Fibroblast of skin of abdomen (primary cell): ENCODE measurements around the gene FOXN4.

Experiments
- DNase-seq: peaks from one replicate; pipeline ENCODE4 v3.0.0-alpha.2; 2013

The FOXN4 gene

DNA sequence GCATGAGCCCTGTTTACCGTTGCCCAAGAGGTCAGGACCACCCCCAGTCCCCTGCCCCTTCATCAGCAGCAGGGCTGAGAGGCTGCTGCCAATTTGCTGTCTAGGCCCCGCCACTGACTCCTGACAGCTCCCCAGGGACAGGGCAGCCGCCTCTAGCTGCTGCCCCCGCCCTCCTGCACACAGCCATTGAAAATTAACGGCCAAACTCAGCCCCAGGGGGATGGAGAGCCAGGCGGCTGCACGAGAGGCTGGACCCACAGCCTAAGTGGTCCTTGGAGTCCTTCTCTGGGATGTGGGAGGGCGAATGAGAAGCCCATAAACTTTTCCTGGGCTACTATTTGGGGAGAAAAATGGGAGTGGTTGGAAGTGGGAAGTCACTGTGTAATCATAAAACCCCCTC, 4.6 kb downstream of the FOXN4 start:
- DNase-seq: no peak

DNA sequence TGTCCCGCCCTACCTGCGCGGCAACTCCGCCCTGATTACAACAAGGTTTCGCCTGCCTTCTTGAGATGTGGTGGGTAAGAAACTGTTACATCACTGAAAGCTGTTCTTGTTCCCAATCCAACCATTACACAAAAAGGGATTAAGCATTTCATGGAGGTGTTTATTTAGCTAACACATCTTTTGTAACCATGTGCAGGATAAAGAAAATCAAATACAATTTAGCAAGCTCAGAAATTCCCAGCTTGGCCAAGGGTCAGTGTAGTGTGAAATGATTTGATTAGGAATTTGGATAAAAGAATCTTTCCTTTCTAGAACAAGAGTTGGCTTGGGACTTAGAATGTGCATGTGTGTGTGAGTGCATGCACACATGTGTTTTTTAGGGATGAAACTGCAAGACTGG, 6.3 kb downstream of the FOXN4 start:
- no peak for DNase-seq

DNA sequence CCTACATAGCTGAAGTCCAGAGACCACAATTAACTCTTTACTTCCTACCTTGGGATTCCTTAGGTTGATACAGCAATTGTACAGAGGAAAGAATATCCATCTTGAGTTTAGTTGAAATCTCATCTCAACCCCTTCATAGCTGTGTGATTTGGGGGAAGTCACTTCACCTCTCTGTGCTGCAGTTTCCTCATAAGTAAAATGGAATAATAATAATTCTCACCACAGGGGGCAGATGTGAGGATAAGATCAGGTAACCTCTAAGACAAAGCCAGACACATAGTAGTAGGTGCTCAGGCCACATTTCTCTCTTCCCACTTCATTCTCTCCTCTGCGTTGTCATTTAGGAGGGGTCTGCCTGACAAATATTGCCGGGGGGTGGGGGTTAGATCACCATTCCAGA, 6.7 kb downstream of the FOXN4 start:
- DNase-seq: no peak

DNA sequence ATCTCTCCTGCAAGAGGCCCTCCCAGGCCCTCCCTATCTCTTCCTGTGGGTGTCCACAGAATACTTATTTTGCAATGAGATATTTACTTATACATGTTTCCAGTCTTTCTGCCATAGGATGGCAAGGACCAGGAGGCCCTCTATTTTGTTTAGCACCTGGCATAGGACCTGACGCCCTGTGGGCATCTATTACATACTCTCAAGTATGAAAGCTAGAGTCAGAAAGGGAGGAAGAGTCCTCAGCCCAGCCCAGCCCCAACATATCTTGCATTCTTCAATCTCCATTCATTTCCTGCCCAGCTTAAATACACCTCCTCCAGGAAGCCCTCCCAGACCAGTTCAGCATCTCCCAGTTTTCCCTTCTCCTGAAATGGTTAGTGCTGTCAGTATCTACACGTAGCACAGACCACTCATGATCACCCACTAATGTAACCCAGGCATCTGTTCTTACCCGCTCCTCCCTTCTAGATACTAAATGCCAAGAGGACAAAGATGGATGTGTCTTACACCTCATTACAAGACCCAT, 7.4 kb downstream of the FOXN4 start:
- DNase-seq: no peak

DNA sequence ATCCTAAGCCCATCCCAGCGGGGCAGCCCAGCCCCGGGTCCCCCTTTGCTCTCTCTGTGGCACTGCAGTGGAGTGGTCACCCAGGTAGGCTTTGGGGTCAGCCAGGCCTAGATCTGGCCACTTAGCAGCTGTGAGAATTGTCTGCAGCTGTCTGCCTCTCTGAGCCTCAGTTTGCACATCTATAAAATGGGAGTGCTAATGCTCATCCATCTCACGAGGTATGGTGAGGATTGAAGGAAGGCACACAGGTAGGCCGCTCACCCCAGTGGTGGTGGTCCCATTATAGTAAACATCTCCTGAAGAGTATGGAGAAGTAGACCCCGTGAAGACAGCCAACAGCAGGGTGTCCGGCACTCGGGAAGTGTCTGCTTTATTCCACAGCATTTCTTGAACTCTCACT, 9.2 kb downstream of the FOXN4 start:
- DNase-seq: no peak

DNA sequence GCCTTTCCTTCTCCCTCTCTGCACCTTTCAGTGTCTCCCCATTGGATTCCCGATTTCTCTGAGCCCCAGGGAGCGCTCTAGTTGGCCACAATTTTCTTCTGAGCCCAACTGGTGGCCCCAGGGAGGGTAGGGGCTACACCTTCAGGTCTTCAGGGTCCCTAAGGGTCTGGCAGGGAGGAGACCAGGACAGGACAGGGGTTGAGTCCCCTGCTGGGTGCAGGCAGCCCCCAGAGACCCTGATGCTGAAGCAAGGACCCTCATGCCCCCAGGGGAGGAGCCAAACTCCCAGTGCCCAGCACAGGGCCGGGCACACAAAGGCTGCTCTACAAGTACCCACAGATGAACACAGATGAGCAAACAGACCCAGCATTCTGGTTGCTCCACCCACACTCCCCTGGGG, 12.7 kb downstream of the FOXN4 start:
- DNase-seq: no peak

DNA sequence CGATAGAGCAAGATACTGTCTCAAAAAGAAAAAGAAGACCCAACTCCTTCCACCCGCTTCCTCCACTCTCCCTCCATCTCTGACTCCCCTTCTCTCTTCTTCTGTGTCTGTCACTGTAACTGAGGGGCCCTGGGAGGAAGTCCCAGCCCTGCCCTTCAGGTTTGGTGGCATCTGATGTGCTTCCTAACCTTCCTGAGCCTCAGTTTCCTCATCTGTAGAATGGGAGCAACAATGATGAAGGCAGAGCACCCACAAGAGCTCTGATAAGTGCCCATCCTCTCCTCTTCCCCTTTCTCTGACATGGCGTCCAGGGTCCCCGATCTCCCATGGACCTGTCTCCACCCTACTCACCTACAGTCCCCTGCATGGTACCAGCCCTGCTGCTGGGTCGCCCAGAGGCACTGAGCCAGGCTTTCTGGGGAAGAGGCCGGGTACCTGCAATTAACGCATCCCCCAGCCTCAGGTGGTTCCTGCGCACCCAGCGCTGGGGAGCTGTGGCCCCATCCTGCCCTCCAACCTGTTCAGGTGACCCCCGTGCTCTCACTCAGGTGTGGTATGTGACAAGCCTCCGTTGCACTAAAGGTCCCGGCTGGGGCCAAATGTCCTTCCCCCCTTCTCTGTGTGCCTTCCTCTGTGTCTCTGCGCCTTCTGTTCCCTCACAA, 13.2 kb downstream of the FOXN4 start:
- no peak for DNase-seq

DNA sequence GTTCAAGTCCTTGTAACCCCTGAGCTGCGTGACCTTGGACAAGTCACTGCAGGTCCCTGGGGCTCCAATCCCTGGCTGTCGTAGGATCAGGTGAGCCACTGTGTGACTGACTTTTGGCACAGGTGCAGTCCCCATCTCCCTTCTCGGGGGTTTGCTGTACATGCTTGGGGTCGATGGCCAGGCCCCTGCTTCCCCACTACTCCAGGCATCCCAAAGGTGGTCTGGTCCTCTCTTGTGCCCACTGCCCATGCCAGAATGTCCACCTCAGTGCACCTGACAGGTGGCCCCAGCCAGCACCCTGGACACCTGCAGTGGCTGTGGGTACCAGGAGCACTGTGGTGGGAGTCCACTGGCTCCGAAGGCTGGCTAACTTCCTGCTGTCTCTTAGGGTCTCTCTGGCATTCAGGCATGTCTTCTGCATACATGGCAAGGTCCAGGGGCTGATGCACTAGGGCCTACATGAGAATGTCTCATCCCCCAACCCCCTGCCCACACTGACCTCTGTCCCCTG, 14.7 kb downstream of the FOXN4 start:
- no peak for DNase-seq

DNA sequence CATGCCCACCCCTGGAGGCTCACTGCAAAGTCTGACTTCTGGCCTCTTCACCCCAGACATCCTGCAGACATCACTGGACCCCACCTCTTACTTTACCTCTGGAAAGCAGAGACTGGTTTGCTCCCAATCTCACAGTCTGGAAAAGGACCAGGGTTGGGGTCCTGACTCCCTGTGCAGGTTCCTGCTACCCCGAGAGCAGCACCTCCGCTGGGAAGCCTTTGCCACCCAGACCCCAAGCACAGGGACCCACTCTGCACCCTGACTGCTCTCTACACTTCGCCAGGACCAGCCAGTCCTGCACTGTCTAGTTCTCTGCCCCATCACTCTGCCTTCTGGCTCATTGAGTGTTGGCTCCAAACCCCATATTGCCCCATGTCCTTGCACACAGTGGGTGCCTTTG, 16.0 kb downstream of the FOXN4 start:
- no peak for DNase-seq

DNA sequence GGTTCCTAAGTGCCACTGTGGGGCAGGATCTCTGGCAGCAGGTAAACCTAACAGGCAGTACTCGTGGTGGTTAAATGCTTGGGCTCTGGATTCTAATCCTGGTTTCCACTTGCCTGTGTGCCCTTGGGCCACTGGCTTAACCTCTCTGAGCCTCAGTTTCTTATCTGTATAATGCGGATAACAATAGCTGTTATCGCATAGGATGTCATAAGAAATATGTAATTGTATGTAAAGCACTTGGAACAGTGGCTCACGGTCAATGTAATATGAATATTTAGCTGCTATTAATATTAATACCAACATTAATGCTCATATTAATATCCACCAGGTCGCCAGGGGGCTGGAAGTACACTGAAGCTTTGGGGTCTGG, 16.8 kb downstream of the FOXN4 start:
- DNase-seq: no peak

DNA sequence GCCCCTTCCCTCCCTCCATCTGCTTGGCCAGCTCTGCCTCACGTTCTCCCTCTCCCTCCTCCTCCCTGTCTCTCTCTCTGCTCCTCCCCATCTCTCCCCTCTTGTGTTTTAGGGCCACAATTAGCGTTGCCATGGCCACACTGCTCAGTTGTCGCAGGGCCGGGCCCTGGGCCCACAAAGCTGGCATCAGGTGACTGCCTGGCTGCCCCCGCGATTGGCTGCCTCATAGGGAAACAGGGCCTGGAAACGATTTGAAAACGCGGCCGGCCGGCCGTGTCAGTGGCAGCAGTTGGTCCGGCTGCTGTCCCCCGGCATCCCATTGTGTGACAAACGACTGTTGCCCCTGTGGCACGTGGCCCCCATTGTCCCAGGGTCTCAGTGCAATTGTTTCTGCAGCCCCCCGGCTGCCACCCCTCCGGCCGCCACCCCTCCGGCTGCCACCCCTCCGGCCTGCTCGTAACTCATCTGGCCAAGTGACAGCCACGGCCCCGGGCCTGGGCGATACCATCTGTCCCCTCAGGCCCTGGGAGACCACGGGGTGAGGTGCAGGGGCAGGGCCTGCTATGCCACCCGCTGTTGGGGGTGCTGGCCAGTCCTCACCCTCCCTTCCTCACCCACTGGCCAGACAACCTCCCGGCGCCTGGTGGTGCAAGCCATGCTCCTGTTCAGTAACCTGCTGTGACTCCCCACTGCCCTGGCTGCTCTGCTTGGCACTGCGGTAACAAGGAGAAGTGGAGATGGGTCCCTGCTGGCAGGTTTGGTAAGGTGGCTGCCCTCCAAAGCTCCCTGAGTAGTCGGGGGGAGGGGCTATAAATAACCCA, 17.4 kb downstream of the FOXN4 start:
- DNase-seq: peak; percentile 18

DNA sequence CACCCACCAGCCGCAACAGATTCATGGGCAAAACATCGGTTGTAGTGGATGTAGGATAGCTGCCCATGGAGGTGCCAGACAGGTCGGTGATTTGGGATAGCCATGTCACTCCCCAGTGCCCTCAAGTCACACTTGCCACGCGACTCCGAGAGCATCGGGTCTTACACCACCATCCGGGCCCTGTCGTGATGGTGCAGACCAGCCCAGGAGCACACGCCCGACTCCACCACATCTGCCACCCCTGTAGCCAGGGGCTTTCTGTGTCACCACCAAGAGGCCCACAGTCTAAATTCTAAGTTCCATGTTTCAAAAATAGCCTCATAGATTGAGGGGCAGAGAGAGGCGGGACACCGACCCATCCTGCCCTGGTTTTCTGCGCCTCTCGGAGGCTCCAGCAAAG, 18.0 kb downstream of the FOXN4 start:
- DNase-seq: no peak

DNA sequence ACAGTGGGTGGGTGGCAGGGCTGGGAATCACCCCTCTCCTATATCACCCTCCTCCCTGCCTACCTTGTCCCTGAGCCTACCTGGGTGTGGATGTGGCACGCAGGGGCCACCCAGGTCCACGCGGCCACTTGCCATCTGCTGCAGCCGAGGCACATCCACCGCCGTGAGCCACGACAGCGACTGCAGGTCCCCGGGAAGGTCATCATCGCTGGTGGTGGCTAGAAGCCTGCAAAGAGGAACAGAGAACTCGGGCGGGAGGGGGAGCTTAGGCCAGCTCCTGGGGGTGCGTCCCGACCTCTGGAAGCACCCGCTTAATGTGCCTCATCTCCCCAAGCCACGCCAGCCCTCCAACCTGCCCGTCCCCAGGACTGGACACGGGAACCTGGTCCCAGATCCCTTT, 19.0 kb downstream of the FOXN4 start:
- DNase-seq: no peak

DNA sequence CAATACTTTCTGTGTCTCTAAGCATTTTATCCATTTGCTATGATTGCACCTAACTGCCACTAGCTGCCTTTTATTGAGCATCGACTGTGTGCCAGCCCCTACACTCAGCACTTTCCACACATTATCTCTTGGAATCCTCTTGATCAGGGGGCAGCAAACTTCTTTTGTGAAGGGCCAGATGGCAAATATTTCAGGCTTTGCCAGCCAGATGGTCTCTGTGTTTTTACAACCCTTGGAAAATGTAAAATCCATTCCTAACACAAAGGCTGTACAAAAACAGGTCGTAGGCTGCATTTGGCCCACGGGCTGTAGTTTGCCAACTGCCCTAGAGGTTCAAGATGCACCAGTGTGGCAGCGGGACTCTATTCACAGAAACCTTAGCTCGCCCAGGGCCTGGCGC, 19.5 kb downstream of the FOXN4 start:
- no peak for DNase-seq

DNA sequence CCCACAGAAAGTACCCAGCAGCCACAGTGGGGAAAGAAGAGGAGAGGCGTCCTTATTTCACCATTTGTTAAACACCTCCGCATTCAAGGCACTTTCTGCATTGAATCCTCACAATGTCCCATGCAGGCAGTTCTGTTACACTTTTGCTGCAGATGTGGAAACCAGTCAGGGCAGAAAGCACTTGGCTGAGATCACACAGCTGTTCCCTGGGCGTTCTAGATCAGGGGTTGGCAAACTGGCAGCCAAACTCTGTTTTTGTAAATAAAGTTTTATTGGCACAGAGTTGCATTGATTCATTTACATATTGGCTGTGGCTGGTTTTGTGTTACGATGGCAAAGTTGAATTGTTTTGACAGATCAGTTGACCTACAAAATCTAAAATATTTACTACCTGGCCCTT, 20.1 kb downstream of the FOXN4 start:
- DNase-seq: no peak

DNA sequence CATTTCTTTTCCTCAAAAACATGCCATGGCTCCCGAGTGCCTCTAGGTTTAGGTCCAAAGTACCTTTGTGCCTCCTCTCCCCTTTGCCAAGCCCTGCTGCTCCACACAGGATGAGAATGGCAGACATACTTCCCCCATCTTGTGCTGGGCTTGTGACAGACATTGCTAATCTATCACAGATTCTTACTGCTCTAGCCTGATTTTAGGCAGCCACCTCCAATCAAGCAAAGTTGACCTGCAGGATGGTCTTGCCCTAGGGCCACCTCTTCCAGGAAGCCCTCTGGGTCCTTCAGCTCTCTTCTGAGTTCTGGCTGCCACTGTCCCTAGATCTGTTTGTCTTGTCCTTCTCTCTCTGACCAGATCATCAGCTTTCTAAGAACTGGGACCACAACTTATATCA, 20.5 kb downstream of the FOXN4 start:
- DNase-seq: no peak

DNA sequence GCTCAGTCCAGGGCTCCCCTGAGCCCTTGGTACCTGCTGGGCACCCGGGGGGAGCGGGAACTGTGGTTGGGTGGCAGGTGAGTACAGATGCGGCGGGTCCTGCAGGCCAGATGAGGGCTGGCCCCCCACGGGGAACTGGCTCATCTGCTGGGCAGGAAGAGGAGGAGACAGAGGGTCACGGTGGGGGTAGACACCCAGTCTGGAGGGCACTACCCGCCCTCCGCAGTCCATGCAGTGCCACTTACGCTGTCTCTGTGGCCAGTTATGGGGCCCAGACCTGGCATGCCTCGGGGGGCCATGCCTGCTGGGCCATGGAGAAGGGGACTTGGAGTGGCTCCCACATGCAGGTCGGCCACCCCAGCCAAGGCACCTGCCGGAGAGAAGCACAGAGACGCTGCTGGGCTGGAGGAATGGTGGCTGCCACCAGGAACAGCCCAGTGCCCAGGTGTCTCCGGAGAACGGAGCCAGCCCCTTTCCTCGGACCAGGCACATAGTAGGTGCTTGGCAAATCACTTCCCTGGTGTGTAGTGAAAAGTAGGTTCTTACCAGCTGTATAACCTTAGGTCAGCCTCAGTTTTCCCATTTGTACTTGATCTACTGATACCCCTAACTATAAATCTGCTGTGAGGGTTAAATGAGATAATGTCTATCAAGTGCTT, 21.1 kb downstream of the FOXN4 start:
- DNase-seq: no peak

DNA sequence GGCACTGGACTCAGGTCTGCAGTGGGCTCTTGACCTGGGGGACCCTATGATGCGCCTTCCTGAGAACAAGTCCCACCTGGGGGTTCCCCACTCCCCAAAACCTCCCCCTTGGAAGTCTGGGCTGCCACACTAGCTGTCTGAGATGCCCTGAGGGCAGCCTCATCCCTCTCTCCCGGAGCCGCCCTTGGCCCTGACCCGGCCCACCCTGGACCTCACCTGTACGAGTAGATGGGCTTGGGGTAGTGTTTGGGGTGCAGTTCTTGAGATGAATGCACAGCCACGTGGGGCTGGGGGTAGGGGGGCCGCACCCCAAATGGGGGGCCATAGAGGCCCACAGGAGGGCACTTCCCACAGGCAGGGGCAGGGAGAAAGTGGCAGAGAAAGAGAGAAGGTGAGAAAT, 21.9 kb downstream of the FOXN4 start:
- no peak for DNase-seq

DNA sequence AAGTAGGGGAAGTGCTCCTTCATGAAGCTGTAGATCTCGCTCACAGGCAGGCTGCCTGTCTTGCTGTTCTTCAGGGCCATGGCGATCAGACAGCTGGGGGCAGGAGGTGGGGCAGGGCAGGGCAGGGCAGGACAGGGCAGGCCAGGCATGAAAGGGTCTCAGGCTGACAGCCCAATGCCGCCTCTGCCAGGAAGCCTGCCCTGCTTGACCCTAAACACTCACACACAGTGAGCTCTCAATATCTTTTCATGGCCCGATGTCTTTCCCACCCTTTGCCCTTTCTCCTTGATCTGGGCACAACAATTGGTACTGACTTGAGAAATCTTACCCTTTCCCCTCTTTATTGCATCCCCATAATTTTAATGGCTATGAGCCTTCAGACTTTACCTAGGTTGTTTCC, 22.4 kb downstream of the FOXN4 start:
- no peak for DNase-seq

DNA sequence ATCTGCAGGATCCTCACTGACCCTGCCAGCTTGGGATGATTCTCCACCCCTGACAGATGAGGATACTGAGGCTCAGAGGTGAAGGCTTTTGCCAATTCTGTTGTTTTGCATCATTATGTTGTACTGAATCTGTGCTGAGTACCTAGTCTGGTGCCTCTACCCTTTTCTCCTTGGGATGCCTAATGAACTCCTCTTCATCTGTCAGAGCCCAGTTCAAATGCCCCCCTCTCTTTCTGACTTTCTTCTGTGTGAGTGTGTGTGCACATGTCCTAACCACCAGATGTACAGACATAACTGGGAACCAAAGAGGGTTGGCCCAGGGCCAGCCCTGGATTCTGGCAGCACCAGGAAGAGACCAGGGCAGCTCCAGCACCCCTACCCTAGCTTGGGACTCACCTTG, 22.8 kb downstream of the FOXN4 start:
- no peak for DNase-seq

DNA sequence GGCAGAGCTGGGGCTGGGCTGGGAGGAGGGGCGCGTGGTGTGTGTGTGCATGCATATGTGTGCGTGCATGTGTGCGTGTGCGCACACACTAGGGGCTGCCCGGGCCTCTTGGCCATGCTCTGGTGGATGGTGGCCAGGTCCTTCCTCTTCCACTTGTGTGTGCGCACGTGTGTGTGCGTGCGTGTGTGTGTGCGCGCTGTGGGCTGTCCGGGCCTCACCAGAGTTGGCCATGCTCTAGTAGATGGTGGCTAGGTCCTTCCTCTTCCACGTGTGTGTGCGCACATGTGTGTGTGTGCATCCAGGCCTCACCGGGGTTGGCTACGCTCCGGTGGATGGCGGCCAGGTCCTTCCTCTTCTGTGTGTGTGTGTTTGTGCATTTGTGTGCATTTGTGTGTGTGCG, 24.7 kb downstream of the FOXN4 start:
- DNase-seq: no peak

DNA sequence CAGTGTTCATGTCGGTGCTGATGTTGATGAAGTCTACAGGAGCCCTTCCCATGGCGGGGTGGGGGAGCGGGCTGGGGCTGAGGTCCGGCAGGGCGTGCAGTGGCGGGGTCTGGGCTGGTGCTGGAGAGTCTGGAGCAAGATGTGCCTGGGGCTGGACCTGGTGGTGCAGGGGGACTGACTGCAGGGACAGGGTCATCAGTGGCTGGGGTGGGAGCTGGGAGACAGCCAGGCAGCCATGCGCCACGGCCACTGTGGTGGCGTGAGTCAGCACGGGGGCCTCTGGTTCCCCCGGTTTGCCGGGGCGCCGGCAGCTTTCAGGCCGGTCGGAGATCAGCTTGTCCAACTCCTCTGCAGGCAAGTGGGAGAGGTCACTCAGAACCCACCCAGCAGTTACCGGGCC, 27.6 kb downstream of the FOXN4 start:
- no peak for DNase-seq

DNA sequence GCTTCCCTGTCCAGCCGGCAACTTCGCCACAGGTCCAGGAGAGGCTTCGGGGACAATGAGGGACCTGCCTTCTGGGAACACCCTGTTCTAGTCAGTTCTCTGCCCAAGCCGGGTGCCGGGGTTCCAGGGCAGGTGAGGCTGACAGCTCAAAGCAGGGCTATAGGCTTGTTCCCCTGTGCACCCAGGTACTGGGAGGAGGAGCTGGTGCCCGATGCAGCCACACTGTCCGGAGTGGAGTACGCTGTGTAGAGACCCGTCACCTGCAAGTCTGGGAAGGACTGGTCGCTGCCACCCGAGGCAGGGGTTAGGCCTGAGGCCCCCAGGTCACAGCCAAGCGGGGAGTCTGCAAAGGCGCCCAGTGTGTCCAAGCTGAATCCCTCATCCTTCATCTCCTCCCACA, 29.6 kb downstream of the FOXN4 start:
- no peak for DNase-seq

DNA sequence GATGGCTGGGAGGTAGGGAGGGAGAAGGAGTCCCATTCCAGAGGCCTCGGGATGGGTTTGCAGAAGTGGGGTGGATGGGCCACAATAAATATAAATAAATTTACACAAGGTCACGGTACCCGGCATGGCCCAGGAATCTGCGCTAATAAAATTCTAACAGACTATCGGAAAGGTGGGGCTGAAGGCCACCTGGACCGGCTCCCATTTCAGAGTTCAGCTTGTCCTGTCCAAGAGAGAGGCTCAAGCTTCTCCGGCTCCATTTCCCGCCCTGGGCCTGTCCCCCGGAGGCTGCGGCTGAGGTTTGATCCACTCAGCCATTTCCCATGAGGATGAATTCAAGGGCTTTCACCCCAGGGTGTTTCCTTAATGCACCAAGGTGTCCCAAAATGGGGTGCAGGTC, 30.2 kb downstream of the FOXN4 start:
- DNase-seq: no peak
